Erythroblast (primary cell): ENCODE data around the gene PPP1R14C.

ENCODE experiments used
- GATA1 ChIP-seq: IDR thresholded peaks from 2 replicates; pipeline ENCODE4 v1.6.1; 2011; ENCODE audit warnings: low read depth, mild to moderate bottlenecking, control low read depth, low read length, moderate library complexity
- POLR2A ChIP-seq: IDR thresholded peaks from 2 replicates; pipeline ENCODE4 v1.6.1; 2011; ENCODE audit warnings: mild to moderate bottlenecking, low read length

DNA sequence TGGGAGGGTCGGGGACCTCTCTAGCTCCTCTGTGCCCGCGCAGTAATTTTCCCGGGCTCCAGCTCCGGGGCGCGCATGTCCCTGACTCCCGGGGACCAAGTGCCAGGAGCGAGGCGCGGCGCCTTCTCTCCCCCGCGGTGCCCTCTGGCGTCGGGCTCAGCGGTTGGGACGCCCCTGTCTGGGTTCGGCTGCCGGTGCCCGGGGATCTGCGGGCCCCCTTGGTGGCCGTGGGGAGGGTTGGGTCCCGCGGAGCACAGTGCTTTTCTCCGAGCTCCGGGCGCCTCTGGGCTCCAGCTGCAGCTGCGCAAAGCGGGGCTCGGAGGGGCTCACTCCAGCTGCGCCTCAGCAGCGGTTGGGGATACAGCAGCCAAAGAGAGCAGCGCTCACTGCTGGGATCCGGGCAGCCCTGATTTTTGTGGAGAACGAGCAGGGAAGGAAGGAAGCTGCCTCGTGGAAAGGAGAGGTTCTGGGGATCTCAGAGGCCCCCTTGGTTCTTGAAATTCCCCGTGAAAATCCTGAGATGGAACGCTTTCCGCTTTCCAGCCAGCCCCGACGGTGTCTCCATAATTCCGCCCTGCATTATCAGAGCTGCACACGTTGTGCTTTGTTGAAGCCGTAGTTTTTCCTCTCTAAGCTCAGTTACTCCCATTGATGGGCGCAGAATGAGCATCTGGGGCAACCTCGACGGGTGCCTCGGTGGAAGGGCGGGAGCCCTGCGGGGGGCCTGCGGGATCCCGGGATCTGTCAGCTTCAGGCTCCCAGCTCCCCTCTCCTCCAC is 861 bp downstream of the PPP1R14C start:
- TF ChIP-seq POLR2A (no peak), GATA1 (no peak)
